Fibroblast of mammary gland (primary cell): ENCODE measurements around the gene UXT.
A peak's percentile ranks its signal among the peaks of the same experiment; 100 is the strongest.

ENCODE experiments used
- DNase-seq: peaks from one replicate; pipeline ENCODE4 v3.0.0-alpha.2; 2010; ENCODE audit warnings: low read depth
- H3K4me3 ChIP-seq: 2 replicates; pipeline ENCODE4 v1.5.1; 2011; ENCODE audit warnings: low read depth, mild to moderate bottlenecking, low read length, moderate library complexity; ENCODE audit not compliant: control insufficient read depth
- TF ChIP-seq, protein P1 (sequence below): conservative IDR thresholded peaks from 2 replicates; pipeline ENCODE4 v1.5.1; 2011; ENCODE audit warnings: low read depth, low read length, inconsistent platforms; ENCODE audit not compliant: control insufficient read depth, insufficient read depth

The UXT gene

DNA sequence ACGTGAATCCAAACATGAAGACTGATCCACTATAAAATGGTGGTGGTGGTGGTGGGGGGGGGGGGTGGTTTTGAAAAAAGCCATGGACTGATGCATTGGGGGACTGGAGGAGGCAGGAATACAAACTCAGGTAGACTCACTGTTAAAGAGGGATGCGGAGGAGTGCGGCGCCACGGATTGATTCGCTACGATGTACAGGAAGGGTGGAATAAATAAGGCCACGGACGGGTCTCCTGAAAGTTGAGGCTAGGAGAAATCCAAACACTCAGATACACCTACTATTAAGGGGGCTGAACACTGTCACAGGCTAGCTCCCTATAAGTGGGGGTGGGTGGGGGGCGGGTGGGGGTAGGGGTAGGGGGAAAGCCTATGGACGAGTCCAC lies 9.2 kb downstream of the UXT start:
- no peak for DNase-seq
- TF ChIP-seq, protein P1, sequence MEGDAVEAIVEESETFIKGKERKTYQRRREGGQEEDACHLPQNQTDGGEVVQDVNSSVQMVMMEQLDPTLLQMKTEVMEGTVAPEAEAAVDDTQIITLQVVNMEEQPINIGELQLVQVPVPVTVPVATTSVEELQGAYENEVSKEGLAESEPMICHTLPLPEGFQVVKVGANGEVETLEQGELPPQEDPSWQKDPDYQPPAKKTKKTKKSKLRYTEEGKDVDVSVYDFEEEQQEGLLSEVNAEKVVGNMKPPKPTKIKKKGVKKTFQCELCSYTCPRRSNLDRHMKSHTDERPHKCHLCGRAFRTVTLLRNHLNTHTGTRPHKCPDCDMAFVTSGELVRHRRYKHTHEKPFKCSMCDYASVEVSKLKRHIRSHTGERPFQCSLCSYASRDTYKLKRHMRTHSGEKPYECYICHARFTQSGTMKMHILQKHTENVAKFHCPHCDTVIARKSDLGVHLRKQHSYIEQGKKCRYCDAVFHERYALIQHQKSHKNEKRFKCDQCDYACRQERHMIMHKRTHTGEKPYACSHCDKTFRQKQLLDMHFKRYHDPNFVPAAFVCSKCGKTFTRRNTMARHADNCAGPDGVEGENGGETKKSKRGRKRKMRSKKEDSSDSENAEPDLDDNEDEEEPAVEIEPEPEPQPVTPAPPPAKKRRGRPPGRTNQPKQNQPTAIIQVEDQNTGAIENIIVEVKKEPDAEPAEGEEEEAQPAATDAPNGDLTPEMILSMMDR = no peak
- H3K4me3 ChIP-seq = peak overlapping the region; percentile 64

DNA sequence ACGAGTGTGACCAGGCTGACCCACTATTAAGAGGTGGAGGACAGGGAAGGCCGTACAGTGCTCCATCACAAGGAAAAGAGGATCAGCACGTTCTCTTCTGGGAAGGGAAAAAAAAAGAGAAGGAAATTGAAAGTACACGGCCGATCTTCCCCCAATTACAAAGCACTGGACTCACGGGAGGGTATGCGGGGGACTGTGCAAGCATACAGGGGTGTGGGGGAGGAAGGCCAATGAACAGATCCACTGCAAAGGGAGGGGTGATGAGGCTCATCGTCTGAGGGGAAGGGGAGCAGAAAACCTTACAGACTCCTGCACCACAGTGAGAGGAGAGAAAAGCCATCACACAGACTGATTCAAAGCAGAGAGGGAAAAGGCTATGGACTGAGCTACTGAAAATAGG lies 9.7 kb downstream of the UXT start:
- peak overlapping the region; percentile 64 for H3K4me3 ChIP-seq
- TF ChIP-seq, protein P1 = no peak
- DNase-seq = no peak

DNA sequence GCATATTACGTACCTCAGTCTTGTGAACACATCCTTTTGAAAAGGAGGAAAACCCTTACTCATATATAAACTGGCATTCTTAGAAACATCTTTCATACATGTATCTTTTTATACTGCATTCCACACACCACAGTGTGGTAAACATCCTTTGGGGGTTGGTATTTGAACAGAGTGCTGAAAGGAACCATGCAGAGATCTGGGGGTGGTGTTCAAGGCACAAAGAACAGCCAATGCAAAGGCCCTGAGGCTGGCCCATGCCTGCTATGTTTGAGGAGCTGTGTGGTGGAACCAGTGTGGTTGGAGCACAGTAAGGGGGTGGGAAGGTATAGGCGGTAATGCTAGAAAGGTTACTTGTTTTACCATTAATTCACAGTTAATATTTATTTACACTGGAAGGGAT lies 10.6 kb downstream of the UXT start:
- TF ChIP-seq, protein P1 = no peak
- peak overlapping the region; percentile 6 for H3K4me3 ChIP-seq
- no peak for DNase-seq

DNA sequence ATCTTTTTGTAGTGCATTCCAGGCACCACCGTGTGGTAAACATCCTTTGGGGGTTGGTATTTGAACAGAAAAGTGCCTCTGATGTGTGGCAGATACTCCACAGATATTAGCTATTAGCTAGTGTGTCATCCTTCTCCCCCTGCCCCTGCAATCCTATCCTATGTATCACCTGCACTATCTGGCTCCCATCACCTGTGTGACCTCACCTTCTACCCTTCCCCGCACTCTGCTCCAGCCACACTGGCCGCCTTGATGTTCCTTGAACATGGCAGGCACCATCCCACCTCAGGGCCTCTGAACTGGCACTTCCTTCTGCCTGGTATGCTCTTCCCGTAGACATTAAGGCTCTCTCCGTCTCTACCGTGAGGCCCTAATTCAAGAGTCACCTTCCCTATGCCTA lies 12.3 kb downstream of the UXT start:
- DNase-seq = no peak
- TF ChIP-seq, protein P1 = no peak
- H3K4me3 ChIP-seq = no peak overlapping the region

DNA sequence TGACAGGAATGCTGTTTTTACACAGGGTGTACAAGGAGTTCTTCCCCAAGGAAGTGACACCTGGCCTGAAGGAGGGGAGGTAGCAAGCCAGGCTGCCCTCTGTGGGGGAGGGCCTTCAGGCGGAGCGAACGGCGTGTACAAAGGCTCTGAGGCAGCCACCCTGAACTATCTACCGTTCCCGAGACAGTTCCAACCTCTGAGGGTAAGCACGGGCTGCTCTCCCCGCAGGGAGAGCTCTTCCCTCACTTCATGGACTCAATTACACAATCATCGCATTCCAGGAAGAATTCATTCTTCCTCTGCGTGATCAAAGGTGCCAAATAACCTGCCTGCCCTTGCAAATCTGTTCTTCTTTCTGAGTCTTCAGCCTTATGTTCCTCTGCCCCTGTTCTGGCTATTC lies 13.4 kb downstream of the UXT start:
- H3K4me3 ChIP-seq = no peak overlapping the region
- DNase-seq = no peak
- TF ChIP-seq, protein P1 = no peak

DNA sequence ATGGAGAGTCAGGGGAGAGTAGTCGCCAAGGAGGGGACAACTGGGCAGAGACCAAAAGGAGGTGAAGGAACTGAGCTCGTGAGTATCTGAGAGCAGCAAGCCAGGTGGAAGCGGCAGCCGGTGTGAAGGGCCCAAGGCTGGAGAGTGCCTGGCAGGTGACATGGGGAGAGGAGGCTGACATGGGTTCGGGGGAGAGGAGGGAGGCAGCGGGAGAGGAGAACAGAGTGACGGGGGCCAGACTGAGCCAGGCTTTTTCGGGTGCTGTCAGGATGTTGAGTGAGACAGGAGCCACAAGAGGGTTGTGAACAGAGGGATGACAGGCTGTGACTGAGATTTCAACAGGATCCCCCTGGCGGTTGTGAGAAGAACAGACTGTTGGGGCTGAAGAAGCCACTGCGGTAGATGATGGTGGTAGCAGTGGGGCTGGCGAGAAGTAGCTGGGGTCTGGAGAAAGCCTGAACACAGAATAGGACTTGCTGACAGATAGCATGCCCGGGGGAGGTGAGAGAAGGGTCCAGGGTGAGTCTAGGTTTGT lies 14.4 kb downstream of the UXT start:
- peak; percentile 47 for DNase-seq

More for the DNA sequence above, 14.4 kb downstream of the UXT start:
- TF ChIP-seq, protein P1 = peak; percentile 42
- no peak overlapping the region for H3K4me3 ChIP-seq
